ENCODE results near the gene COL18A1. TPM values are rescaled to one million over a fixed set of nuclear protein-coding genes. Genes with fewer than 3 reads are reported as not detected.

Gene COL18A1
- total RNA-seq, 6 experiments from 2014 or later: 39.8 to 93.5 (median 86.8) TPM

GRCh38 chr21:45509566-45510465 is 104.9 kb downstream of the COL18A1 start:
- H3K4me3 Mint-ChIP-seq: no peak overlapping the region
- peak; percentile 51 for TF ChIP-seq CTCF (IDR thresholded peaks at IDR 0.05)
- H3K27me3 Mint-ChIP-seq (ENCODE audit: insufficient read depth): peaks cover 5% of the 10 kb centered on the region
- no peak for DNase-seq
- H3K27ac Mint-ChIP-seq: no peak overlapping the region
- no peaks in the 10 kb centered on the region for H3K4me1 Mint-ChIP-seq (ENCODE audit: low read depth)
- no peaks in the 10 kb centered on the region; the same call in 1 of the 2 replicates for H3K36me3 Mint-ChIP-seq (ENCODE audit: low read depth)
- H3K9me3 Mint-ChIP-seq: no peaks in the 10 kb centered on the region

DNA sequence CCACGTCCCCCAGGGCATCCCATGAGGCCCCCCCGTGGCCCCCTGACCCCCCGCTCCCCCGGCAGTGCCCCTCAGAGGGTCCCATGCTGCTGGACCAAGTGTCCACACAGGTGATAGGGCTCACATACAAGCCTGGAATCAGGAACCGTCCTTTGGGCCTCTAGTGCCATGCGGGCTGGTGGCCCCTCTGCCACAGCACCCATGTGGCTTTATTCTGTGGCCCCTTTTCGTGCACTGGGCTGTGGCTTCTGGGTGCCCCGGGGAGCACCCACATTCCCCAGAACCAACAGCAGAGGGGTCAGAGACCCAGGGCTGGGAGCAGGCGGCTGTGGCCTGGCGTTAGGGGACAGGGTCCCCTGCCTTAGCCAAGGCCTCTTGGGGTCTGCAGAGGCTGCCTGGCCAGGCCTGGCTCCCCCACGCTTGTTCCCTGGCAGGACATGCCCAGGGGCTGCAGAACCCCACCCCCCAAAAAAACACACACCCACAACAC is 105.5 kb downstream of the COL18A1 start:
- no peak for TF ChIP-seq CTCF (IDR thresholded peaks at IDR 0.05)
- no peak overlapping the region for H3K4me3 Mint-ChIP-seq

GRCh38 chr21:45511007-45511406 is 106.0 kb downstream of the COL18A1 start:
- no peaks in the 10 kb centered on the region for H3K9me3 Mint-ChIP-seq
- H3K36me3 Mint-ChIP-seq (ENCODE audit: low read depth): no peaks in the 10 kb centered on the region; the same call in 1 of the 2 replicates
- H3K27ac Mint-ChIP-seq: no peak overlapping the region
- no peak overlapping the region for H3K4me3 Mint-ChIP-seq
- DNase-seq: no peak
- H3K4me1 Mint-ChIP-seq (ENCODE audit: low read depth): no peaks in the 10 kb centered on the region
- no peak for TF ChIP-seq CTCF (IDR thresholded peaks at IDR 0.05)
- peaks cover 4% of the 10 kb centered on the region for H3K27me3 Mint-ChIP-seq (ENCODE audit: insufficient read depth)

More for the DNA sequence above, 105.5 kb downstream of the COL18A1 start:
- H3K36me3 Mint-ChIP-seq (ENCODE audit: low read depth): no peaks in the 10 kb centered on the region; the same call in 1 of the 2 replicates
- H3K27me3 Mint-ChIP-seq (ENCODE audit: insufficient read depth): peaks cover 4% of the 10 kb centered on the region
- no peak for DNase-seq
- no peaks in the 10 kb centered on the region for H3K9me3 Mint-ChIP-seq
- no peaks in the 10 kb centered on the region for H3K4me1 Mint-ChIP-seq (ENCODE audit: low read depth)
- H3K27ac Mint-ChIP-seq: no peak overlapping the region

- Mint-ChIP-seq H3K27me3 (ENCODE audit: insufficient read depth) (peaks cover 2% of the 10 kb centered on the region), H3K36me3 (ENCODE audit: low read depth) (no peaks in the 10 kb centered on the region; the same call in 1 of the 2 replicates), H3K4me1 (ENCODE audit: low read depth) (no peaks in the 10 kb centered on the region), H3K4me3 (no peak overlapping the region), H3K27ac (no peak overlapping the region), H3K9me3 (no peaks in the 10 kb centered on the region)
- TF ChIP-seq CTCF (IDR thresholded peaks at IDR 0.05): no peak
- DNase-seq: no peak
These were observed 106.9 kb downstream of the COL18A1 start for GRCh38 chr21:45511661-45512431.

- Mint-ChIP-seq H3K27me3 (ENCODE audit: insufficient read depth) (peaks cover 2% of the 10 kb centered on the region), H3K27ac (no peak overlapping the region), H3K4me1 (ENCODE audit: low read depth) (no peaks in the 10 kb centered on the region), H3K36me3 (ENCODE audit: low read depth) (peaks cover under 1% of the 10 kb centered on the region), H3K4me3 (no peak overlapping the region), H3K9me3 (no peaks in the 10 kb centered on the region)
- TF ChIP-seq CTCF (IDR thresholded peaks at IDR 0.05): no peak
- no peak for DNase-seq
These were observed 107.6 kb downstream of the COL18A1 start for GRCh38 chr21:45512626-45513002.
